ENCODE results near the gene PLEKHA8.
A peak's percentile ranks its signal among the peaks of the same experiment; 100 is the strongest.

PLEKHA8 gene

GRCh38 chr7:30148426-30148825 is 120.2 kb downstream of the PLEKHA8 start:
- no peak for DNase-seq

GRCh38 chr7:30148951-30149459 is 120.8 kb downstream of the PLEKHA8 start:
- peak; percentile 30 for DNase-seq

- no peak for DNase-seq
These were observed 121.5 kb downstream of the PLEKHA8 start for GRCh38 chr7:30149640-30150272.

- no peak for DNase-seq
These were observed 122.5 kb downstream of the PLEKHA8 start for GRCh38 chr7:30150711-30151110.

GRCh38 chr7:30154111-30154587 is 125.9 kb downstream of the PLEKHA8 start:
- DNase-seq: no peak

- no peak for DNase-seq
These were observed 127.3 kb downstream of the PLEKHA8 start for GRCh38 chr7:30155481-30155880.

- DNase-seq: no peak
These were observed 129.0 kb downstream of the PLEKHA8 start for GRCh38 chr7:30157204-30157603.

- no peak for DNase-seq
These were observed 131.0 kb downstream of the PLEKHA8 start for GRCh38 chr7:30159163-30159562.

GRCh38 chr7:30159698-30160143 is 131.5 kb downstream of the PLEKHA8 start:
- no peak for DNase-seq

- DNase-seq: no peak
These were observed 132.1 kb downstream of the PLEKHA8 start for GRCh38 chr7:30160329-30160728.

- no peak for DNase-seq
These were observed 133.9 kb downstream of the PLEKHA8 start for GRCh38 chr7:30162133-30162532.

- no peak for DNase-seq
These were observed 134.5 kb downstream of the PLEKHA8 start for GRCh38 chr7:30162622-30163124.

GRCh38 chr7:30163231-30163894 is 135.2 kb downstream of the PLEKHA8 start:
- no peak for DNase-seq

- no peak for DNase-seq
These were observed 136.4 kb downstream of the PLEKHA8 start for GRCh38 chr7:30164567-30164966.

GRCh38 chr7:30165590-30165989 is 137.4 kb downstream of the PLEKHA8 start:
- DNase-seq: no peak

- DNase-seq: no peak
These were observed 138.1 kb downstream of the PLEKHA8 start for GRCh38 chr7:30166155-30166840.

- DNase-seq: no peak
These were observed 138.6 kb downstream of the PLEKHA8 start for GRCh38 chr7:30166841-30167235.

GRCh38 chr7:30167901-30168300 is 139.7 kb downstream of the PLEKHA8 start:
- DNase-seq: no peak

- no peak for DNase-seq
These were observed 140.8 kb downstream of the PLEKHA8 start for GRCh38 chr7:30168835-30169573.

GRCh38 chr7:30169579-30169978 is 141.4 kb downstream of the PLEKHA8 start:
- DNase-seq: no peak

GRCh38 chr7:30170476-30171205 is 142.4 kb downstream of the PLEKHA8 start:
- DNase-seq: no peak

All from activated naive CD4-positive, alpha-beta T cell treated with anti-CD3 and anti-CD28 coated beads, Interleukin-2, amount 50 U/mL, for 16 hours (primary cell).